ENCODE results near the gene GCC2.
A peak's percentile ranks its signal among the peaks of the same experiment; 100 is the strongest.
"Not testable (repeated sequence)": the region's sequence is repeated elsewhere in the genome, so short reads cannot be mapped to it uniquely, and the experiment has no call there.

GCC2 gene

DNA sequence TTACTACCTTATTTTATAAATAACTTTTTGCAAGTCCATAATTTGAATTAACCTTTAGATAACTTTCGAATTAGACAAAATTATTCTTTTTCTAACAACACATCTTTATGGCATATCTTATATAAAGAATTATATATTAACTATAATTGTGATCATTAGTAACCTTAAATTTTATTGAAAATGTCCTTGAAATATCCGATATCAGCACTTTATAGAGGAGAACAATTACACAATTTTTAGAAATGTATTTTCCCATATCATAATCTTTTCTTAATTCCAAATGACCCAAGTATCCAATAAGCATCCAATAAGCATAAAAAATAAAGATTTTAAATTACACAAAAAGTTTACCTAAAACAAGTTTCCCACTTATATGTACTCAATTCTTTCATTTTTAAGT lies 7.3 kb upstream of the GCC2 start:
- DNase-seq (no peak), ATAC-seq (no peak)

DNA sequence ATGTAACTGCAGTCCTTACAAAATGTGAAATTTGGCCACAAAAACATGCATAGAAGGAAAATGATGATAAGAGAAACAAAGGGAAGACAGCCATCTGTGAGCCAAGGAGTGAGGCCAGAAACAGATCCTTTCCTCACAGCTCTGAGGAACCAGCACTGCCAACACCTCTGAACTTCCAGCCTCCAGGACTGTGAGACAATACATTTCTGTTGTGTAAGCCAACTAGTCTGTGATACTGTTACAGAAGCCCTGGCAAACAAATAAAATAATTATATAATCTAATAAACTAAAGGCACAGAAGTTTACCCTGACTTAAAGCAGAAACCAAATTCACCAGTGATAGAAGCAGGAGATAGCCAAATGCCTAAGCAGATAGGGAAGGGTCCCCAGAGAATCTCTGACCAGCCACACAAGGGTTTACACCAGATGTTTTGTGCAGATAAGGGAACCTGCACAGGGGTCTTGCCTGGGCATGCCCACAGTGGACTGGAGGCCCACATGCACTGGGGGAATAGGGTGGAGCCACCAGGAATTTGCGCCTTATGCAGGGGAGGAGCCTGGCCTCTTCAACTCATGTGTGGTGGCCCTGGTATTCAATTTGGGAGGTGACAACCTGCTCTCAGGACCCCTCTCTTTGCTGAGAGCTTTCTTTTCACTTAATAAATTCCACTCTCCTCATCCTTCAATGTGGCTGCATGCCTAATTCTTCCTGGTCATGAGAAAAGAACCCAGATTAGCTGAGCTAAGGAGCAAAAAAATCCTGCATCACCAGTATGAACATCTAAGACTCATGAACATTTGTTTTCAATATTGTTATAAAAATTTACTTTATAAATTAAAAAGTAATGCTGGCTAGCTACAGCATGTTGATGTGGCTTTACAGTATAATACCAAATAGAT lies 3.8 kb upstream of the GCC2 start:
- ATAC-seq (no peak), DNase-seq (no peak)

GRCh38 chr2:108446703-108447102 lies 2.3 kb upstream of the GCC2 start:
- ATAC-seq (no peak), DNase-seq (no peak)

DNA sequence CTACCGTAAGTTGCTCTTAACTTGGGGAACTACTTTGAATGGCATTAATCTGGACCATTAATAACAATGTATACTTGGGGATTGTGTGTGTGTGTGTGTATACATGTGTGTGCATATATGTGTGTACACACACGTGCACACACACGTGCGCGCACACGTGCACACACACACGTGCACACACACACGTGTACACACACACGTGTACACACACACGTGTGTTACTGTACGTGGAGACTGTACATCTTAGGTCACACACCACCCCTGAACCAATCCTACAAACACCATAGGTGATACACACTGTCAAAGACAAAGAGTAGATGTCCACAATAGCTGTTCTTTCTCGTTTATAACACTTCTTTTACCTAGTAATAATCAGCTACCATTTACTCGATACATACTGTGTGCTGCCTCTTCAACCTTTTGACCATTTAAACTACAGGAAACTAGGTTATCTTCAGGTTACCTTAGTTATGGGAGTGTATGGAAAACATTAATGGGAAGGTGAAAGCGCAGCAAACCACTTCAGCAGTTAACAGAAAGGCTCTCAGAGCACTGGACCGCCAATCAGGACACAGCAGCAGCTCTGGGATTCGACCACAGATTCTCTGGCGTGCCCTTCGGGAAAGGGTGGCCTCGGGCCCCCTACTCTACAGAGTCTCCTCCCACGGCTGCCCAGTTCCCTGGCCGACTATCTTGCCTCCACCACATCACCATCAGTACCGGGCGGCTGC lies 894 bp upstream of the GCC2 start:
- ATAC-seq (no peak), DNase-seq (no peak)

DNA sequence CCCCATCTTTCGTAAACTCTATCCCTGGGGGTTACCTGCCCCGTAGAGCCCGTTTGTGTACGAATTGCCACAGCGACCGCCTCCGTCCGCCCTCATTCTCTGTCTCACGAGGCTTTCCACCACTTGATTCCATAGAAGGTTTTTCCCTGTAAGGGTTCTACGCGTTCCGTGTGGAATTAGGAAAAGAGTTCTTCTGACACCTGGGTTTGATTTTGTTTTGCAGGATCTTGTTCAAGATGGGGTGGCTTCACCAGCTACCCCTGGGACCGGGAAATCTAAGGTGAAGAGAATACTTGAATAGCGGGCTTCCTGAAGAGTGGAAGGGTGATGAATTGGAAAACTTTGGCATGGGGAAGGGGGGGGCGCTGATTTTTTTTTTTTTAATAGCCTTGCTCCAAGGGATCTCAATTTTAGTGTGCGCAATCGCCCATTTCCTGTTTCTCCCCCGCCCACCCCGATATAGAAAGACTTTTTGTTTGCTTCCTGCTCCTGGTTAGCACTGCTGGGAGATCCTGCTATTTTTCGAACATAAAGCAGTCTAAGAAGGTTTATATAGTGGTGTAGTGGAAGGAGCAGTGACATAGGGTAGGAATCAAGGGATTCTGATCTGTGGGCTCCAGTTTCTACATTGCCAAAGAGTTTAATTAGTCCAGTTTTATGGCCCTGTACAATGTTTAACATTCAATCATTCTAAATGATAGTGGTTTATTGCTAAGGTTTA lies 564 bp downstream of the GCC2 start:
- peak; percentile 24 for DNase-seq
- ATAC-seq: peak; percentile 10

- no peak for ATAC-seq
- DNase-seq: no peak
These were observed 1.9 kb downstream of the GCC2 start for GRCh38 chr2:108450863-108451262.

DNA sequence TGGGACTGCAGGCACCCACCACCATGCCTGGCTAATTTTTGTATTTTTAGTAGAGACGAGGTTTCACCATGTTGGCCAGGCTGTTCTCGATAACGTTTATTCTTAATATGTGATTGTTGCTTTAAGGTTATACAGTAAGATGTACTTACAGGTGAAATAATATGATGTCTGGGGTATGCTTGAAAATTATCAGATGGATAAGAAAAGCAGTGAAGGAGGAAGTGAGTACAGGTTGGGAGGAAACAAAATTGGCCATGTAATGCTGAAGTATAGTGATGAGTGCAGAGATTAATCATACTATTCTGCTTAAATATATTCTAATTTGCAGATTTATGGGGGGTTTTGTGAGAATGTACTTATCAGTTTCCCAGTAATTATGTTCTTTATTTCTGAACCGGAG lies 3.0 kb downstream of the GCC2 start:
- ATAC-seq: no peak
- DNase-seq: no peak

- ATAC-seq, DNase-seq: not testable (repeated sequence)
These were observed 4.5 kb downstream of the GCC2 start for GRCh38 chr2:108453530-108453929.

DNA sequence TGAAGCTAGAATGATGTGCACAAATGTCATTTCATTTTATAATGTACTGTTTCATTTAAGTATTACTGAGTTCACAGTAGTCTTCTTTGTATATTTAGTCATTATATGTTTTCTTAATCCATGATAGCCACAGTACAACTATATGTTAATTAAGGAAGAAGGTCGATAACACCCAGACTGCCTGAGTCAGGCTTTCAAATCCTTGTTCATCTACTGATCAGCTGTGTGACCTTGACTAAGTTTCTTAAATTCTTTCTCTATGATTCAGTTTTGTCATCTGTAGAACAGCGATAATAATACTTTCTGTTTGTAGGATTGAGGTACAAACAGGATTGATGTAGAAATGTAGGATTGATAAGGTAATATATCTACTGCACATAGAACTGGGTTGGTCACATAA lies 5.4 kb downstream of the GCC2 start:
- DNase-seq (no peak), ATAC-seq (no peak)

DNA sequence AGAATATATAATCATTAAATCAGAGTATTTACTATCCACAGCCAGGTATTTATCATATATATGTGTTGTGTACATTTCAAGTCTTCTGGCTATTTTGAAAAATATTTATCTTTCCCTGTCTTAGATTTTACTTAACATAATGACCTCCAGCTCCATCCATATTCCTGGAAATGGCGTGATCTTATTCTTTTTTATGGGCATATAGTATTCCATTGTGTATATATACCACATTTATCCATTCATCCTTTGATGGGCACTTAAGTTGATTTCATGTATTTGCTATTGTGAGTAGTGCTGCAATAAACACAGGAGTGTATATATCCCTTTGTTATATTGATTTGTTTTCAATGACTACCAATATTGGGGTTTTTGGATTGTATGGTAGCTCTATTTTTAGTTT lies 6.6 kb downstream of the GCC2 start:
- DNase-seq (no peak), ATAC-seq (no peak)

- ATAC-seq (no peak), DNase-seq (no peak)
These were observed 9.1 kb downstream of the GCC2 start for GRCh38 chr2:108458082-108458481.

DNA sequence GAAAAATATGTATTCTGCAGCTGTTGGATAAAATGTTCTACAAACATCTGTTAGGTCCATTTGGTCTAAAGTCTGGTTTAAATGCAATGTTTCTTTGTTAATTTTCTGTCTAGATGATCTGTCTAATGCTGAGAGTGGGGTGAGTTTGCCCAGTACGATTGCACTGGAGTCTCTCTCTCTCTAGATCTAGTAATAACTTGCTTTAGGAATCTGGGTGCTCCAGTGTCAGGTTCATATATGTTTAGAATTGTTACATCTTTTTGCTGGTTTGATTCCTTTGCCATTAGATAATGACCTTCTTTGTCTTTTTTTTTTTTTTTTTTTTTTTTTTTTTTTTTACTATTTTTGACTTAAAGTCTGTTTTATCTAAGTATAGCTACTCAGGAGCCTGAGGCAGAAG lies 10.4 kb downstream of the GCC2 start:
- no peak for ATAC-seq
- no peak for DNase-seq

DNA sequence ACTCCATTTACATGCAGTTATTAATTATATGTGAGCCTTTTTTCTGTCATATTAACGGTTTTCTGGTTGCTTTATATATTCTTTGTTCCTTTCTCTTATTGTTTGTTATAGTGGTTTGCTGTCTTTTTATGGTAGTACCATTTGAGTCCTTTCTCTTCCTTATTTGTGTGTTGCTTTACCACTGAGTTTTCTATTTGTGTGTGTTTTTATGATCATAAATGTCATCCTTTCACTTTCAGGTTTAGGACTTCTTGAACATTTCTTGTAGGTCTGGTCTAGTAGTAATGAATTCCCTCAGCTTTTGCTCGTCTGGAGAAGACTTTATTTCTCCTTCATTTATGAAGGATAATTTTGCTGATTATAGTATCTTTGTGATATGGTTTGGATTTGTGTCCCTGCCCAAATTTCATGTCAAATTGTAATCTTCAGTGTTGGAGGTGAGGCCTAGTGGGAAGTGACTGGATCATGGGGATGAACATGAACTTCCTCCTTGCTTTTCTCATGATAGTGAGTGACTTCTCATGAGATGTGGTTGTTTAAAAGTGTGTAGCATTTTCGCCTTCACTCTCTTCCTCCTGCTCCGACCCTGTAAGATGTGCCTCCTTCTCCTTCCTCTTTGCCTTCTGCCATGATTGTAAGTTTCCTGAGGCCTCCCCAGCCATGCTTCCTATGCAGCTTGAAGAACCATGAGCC lies 11.5 kb downstream of the GCC2 start:
- DNase-seq: no peak
- ATAC-seq: no peak

DNA sequence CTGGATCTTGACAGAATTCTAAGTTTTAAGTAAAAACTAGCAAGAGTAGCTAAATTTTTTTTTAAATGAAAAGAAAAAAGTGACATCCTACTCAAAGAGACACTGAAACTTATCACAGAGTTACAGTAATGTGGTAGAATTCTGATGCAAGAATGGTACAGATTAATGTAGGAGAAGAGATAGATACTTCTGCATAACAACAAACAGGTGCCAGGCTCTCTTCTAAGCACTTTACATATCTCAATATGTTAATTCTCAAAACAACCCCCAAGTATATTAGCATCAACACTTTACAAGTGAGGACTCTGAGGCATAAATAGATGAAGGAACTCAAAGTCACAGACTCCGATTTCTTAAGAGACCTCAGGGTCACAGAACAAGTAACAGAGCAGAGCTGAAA lies 28.1 kb downstream of the GCC2 start:
- no peak for ATAC-seq

GRCh38 chr2:108485253-108485652 lies 36.2 kb downstream of the GCC2 start:
- ATAC-seq: no peak
- DNase-seq: no peak

More for the DNA sequence above, 28.1 kb downstream of the GCC2 start:
- no peak for DNase-seq

GRCh38 chr2:108490506-108491122 lies 41.6 kb downstream of the GCC2 start:
- ATAC-seq (no peak), DNase-seq (no peak)

- no peak for DNase-seq
- ATAC-seq: no peak
These were observed 42.8 kb downstream of the GCC2 start for GRCh38 chr2:108491848-108492247.

- DNase-seq: no peak
- no peak for ATAC-seq
These were observed 43.4 kb downstream of the GCC2 start for GRCh38 chr2:108492364-108492763.

DNA sequence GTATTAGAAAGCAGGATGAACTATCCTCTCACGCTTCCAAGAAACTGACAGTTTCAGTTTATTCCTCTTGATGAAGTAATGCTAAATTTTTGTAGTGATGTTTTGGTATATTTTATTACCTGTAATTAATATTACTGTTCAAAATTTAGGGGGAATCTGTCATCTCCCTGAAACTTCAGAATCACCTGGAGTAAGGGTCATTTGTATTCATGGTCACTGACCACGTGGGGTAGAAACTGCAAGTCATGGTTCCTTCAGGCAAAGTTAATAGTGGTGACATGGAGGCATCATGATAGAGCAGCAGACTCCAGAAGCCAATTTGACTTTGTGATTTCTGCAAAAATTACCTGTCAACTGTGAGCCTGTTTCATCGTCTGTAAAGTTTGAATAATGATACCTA lies 47.2 kb downstream of the GCC2 start:
- ATAC-seq, DNase-seq: not testable (repeated sequence)

GRCh38 chr2:108507620-108508019 lies 58.6 kb downstream of the GCC2 start:
- ATAC-seq, DNase-seq: not testable (repeated sequence)

GRCh38 chr2:108512431-108512830 lies 63.4 kb downstream of the GCC2 start:
- not testable (repeated sequence) for DNase-seq, ATAC-seq

DNA sequence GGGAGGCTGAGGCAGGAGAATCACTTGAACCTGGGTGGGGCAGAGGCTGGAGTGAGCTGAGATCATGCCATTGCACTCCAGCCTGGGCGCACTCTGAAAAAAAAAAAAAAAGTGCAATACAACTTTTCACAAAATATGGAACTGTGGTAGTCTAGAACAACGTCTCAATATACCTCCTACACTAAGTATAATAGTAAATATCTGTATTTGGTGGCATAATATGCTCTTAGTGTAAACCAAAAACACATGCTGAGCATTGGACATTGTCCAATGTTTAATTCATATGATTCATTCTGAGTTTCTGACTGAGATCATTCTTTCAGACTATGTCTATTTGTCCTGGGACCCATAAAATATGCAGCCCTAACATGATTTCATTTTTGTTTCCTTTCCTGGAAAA lies 65.5 kb downstream of the GCC2 start:
- ATAC-seq, DNase-seq: not testable (repeated sequence)

Data from stimulated activated naive CD8-positive, alpha-beta T cell treated with anti-CD3 and anti-CD28 coated beads, Interleukin-15, Interleukin-2, amounts not matched to agents 100 U/mL and 50 U/mL, for 24 hours (primary cell).